NOMO-1 treated with dmso at 0.1 percent for 144 hours (cell line): ENCODE data around the gene FGR.

ENCODE experiments used
- DNase-seq: peaks from one replicate; lab custom pipeline; 2025; ENCODE audit not compliant: unreplicated experiment; lab: John Stamatoyannopoulos, UW

Gene FGR

DNA sequence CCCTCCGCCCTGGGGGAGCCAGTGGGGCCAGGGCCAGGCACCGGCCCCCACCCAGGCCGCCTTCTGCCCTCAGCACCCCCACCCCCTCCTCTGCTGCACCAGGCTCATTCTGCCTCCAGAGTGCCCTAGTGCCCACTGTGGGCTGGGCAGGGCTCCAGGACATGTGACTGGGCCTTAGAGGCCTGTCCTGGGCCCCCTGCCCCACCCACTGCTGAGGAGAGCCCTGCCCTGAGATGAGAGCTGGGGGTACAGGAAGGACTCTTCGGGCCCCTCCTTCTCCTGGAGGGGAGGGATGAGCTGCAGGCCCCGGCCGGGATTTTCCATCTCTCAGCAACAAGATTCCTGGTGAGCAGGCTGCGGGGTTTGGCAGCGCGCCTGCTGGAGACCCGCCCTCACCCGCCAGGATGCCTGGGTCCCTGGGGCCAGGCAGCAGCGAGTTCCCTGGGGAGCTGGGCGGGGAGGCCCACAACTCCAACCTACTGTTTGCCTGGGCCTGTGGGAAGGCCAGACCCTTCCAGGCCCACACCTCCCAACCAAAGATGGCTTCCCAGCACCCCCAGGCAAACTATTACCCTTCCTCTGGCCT lies 45.1 kb downstream of the FGR start:
- DNase-seq: no peak

GRCh38 chr1:27589441-27589840 lies 45.5 kb downstream of the FGR start:
- no peak for DNase-seq

DNA sequence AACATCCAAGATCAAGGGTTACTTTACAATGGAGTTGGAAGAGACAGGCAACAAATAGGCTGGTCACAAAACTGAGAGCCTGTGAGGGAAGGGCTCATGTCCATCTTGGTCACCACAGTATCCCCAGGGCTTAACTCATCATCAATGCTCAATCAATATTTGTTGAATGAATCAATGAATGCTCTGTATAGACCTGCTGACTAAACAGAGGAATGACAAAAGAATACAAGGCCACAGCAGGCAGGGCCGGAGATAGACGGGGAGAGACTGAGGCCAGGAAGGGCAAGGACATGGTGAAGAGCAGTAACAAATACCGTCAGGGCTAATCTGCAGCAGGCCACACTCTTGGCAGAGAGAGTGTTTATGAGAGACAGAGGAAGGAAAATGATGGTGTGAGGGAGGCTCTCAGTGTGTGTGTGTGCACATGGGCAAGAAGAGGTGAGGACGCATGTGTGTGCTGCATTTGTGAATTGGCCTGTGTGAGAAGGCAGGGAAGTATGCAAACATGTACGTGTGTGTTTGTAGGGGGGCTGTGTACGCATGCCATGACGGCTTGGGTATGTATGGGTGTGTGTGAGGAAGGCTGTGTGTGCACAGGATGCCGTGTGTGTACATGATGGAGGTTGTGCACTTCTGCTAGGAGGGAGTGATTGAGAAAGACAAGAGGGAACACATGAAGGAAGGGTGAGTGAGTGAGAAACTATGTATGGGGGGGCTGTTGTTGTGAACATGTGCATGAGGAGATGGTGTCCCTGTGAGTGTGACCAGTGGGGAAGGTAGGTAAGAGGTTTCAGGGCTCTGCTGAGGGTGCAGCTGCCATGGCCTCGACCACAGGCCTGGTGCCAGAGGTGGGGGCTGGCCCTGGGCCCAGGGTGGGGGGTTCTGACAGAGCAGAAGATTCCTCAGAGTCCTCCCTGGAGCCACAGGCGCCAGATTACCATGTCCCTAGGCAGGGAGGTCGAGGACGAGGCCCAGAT lies 46.4 kb downstream of the FGR start:
- DNase-seq: no peak

DNA sequence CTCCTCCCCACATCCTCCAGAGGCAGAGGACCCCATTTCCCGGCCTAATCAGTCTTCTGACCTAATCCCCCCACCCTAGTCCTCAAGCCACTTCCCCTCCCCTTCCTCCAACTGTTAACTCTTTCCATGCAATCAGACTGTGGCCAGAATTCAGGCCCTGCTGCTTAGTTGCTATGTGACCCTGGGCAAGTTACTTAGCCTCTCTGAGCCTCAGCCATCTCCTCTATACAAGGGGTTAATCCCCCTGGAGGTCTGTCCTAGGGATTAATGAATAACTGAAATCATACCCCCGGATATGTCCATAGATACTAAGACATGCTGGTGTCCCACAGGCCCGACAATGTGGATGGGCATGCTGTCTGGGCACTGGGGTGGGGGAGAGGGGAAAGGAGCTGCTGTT lies 49.3 kb downstream of the FGR start:
- no peak for DNase-seq

DNA sequence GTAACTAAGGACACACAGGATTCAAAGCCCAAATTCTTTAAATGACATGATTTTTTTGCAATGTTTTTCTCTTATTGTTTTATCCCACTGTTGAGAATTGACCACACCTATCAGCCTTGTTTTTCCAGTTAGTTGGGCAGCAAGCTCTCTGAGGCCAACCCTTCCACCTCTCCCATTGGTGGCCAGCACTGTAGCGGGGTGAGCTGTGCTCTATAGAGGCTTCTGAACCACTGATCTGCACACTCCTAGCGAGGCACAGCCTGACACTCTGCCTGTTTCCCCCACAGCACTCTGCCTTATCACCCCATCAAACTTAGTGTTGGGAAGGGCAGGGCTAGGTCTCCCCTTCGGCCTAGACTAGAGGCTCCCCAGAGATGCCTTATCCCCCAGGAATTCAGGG lies 50.5 kb downstream of the FGR start:
- DNase-seq: no peak

GRCh38 chr1:27583479-27583878 lies 51.5 kb downstream of the FGR start:
- DNase-seq: no peak

- DNase-seq: no peak
Measured at GRCh38 chr1:27581823-27582243, 53.2 kb downstream of the FGR start.

GRCh38 chr1:27577504-27578188 lies 57.3 kb downstream of the FGR start:
- DNase-seq: no peak

GRCh38 chr1:27576806-27577227 lies 58.2 kb downstream of the FGR start:
- DNase-seq: no peak

DNA sequence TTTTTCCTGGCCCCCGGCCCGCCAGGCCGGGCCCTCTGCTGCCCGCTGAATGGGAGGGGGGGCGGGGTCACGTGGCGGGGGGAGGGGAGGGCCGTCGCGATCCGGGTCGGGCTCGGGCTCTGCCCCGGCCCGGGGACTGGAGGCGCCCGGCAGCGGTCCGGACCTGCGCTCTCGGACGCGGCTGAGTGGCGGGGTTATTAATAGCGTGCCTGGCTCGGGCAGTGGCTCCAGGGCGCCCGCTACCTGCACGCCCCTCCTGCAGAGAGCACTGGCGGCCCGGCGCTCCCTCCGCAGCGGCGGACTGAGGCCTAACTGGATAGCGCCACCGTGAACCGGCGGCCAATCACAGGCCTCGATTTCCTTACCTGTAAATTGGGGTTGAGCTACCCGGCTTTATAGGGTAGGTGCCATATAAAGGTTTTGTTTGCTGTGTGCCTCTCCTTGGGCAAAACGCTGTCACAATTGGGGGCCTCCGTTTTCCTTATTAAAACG lies 59.1 kb downstream of the FGR start:
- DNase-seq: no peak

DNA sequence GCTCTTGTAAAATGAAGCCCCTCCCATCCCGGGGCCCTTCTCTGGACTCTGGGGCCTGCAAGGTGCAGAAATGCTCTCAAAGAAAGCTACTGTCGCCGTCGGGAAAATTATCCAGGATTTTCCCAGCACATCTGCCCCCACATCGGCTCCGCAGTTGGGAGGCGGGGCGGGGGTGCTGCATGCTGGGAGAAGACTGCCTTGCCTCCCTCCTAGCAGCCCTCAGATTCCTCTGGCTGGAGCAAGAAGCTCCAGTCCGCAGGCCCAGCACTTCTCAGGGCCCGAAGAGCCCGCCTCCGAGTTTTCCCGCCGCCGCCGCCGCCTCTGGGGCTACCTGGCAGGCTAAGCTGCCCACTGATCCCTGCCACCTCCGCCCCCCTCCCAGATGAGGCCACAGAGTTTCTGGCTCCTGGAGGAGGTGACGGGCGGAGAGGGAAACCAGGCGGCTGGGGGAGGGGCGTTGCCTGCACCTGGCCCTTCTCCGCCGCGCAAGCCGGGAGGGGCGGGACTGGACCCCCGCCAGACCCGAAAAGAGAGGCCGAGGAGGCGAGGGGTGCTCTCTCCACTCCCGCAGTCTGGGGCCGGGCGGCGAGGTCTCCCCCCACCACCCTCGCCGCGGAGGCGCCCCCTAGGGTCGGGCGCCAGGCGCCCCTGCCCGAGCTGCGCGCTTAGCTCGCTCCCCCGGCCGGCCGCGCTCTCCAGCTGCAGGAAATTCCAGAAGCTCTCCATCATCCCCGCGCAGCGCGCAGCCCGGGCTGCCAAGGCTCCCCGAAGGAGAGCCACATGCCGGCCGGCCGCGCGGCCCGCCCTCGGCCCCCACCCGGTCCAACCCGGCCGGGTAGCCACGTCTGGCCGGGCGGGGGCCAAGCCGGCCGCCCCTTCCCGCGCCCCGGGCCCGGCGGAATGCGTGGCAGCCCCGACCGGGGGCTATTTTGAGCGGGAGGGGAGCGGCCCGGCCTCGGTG lies 59.8 kb downstream of the FGR start:
- DNase-seq: no peak

DNA sequence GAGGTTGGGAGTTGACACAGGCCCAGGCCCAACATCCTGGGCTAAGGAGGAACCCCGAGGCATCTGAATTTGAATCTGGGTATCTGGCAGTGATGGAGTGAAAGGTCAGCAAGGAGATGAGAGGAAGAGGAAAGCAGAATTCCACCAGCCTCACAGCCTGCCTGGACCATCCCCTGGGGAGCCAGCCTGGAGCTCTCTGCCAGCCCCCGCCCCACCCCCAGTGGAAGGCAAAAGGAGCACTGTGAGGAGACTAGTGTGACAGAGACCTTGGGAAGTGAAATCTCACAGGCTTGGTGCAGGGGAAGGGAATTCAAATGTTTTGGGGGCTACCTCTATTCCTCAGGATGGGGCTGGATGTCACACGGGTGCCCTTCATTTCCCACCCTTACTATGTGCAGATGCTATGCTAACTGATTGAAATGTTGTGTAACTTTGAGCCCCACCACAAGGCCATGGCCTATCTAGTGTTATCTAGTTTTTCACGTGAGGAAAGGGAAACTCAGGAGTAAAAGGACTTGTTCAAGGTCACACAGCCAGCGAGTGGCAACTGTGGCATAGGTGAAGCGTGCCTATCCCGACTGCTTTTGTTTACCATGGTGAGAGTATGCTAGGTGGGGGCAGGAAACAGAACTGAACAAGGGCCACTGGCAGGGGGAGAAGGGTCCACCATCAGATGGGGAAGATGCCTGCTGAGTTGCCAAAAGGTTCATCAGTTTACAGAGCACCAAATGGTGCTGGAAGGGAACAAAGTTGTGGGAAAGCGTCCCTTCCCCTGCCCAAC lies 60.8 kb downstream of the FGR start:
- DNase-seq: no peak

GRCh38 chr1:27572679-27573426 lies 62.1 kb downstream of the FGR start:
- DNase-seq: no peak

- DNase-seq: no peak
Measured at GRCh38 chr1:27572019-27572678, 62.8 kb downstream of the FGR start.

DNA sequence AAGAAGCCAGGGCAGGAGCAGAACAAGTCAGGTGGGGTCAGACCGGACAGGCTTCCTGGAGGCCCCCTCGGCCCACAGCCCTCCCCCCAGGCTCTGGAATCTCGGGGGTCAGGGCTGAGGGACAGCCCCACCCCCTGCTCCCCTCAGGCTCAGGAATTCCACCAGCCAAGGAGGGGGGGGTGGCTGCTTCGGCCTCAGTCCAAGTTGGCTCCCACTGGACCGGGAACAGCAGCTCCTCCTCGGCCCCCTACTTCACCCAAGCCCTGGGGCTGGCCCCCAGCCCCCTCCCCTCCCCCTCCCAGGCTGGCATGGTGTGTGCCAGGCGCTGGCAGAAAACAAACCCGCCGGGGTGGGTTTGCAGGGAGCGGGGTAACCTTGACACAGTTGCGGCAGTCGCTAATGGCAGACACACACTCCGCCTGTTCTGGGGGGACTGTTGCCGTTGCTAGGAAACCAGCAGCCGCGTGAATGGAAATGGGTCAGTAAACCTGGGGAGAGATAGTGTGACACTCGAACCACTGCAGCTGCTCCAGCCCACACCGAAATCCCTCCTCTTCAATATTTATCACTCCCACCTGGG lies 63.5 kb downstream of the FGR start:
- DNase-seq: no peak

GRCh38 chr1:27570784-27571183 lies 64.2 kb downstream of the FGR start:
- no peak for DNase-seq

DNA sequence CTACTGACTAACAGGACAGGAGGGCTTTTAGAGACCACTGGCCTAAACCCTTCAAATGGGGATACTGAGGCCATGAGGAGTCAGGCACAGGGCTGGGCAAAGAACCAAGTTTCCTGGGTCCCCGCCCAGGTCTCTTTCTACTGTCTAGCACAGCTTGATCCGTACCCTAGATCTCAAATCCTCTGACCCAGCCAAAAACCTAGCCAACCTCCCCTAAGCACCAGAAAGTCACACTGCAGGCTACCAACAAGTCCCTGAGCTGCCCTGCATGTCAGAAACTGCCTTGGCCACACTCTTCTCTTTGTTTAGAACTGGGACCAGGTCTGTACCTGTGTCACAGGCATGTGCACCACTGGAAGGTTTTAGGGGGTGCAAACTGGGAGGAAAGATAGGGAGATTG lies 64.6 kb downstream of the FGR start:
- DNase-seq: no peak
